ENCODE data around the gene ODAD3.

- TF ChIP-seq, protein P1, sequence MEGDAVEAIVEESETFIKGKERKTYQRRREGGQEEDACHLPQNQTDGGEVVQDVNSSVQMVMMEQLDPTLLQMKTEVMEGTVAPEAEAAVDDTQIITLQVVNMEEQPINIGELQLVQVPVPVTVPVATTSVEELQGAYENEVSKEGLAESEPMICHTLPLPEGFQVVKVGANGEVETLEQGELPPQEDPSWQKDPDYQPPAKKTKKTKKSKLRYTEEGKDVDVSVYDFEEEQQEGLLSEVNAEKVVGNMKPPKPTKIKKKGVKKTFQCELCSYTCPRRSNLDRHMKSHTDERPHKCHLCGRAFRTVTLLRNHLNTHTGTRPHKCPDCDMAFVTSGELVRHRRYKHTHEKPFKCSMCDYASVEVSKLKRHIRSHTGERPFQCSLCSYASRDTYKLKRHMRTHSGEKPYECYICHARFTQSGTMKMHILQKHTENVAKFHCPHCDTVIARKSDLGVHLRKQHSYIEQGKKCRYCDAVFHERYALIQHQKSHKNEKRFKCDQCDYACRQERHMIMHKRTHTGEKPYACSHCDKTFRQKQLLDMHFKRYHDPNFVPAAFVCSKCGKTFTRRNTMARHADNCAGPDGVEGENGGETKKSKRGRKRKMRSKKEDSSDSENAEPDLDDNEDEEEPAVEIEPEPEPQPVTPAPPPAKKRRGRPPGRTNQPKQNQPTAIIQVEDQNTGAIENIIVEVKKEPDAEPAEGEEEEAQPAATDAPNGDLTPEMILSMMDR (conservative IDR thresholded peaks at IDR 0.05; ENCODE audit: low read depth, low read length), result no peak
- TF ChIP-seq EZH2 (IDR thresholded peaks at IDR 0.05; ENCODE audit: low read length, unreplicated experiment) (no peak), EZH2phosphoT487 (IDR thresholded peaks at IDR 0.05; ENCODE audit: borderline replicate concordance, low read length) (no peak)
Measured at GRCh38 chr19:11410682-11411081, 24.2 kb downstream of the ODAD3 start.
